Adrenal gland (tissue), 12 donors: Measurements from ENCODE around the gene TFEC. TPM values are rescaled to one million over a fixed set of nuclear protein-coding genes. Genes with fewer than 3 reads are reported as not detected.

ENCODE experiments used
- DNase-seq, 7 donors: peaks; one replicate each; pipeline ENCODE4 v3.0.0-alpha.2; 2019 to 2020
- H3K27ac ChIP-seq, 5 donors: fragments of 200-600 bp; sonication (generic) in 4 of 5; 1 replicate in 3 of 5; 2 replicates in 2 of 5; pipeline versions ENCODE4 v1.5.1 to v1.8.0; 2016 to 2020; ENCODE audit warnings: mild to moderate bottlenecking in 1 of 5
- H3K27me3 ChIP-seq: fragments of 200-600 bp; 2 replicates; pipeline ENCODE4 v1.8.0; 2021
- H3K36me3 ChIP-seq, 2 donors: fragments of 200-600 bp; replicated peaks in 1 of 2; 1 replicate in 1 of 2; 2 replicates in 1 of 2; pipeline versions ENCODE4 v1.5.1 to v1.8.0; 2018 to 2022
- H3K4me1 ChIP-seq, 2 donors: fragments of 200-600 bp; replicated peaks in 1 of 2; 1 replicate in 1 of 2; 2 replicates in 1 of 2; pipeline versions ENCODE4 v1.5.1 to v1.8.0; 2018 to 2021
- H3K4me3 ChIP-seq, 4 donors: fragments of 200-600 bp; sonication (generic) in 3 of 4; one replicate each; pipeline ENCODE4 v1.5.1; 2016 to 2018
- H3K9me3 ChIP-seq, 3 donors: fragments of 200-600 bp; sonication (generic) in 1 of 3; replicated peaks in 1 of 3; 1 replicate in 2 of 3; 2 replicates in 1 of 3; pipeline versions ENCODE4 v1.5.1 to v1.8.0; 2016 to 2021
- POLR2A ChIP-seq, 2 donors: fragments of 450-650 bp; IDR thresholded peaks; one replicate each; pipeline ENCODE4 v1.6.1; 2017; ENCODE audit warnings: antibody characterized with exemption in 2 of 2, mild to moderate bottlenecking in 2 of 2, moderate library complexity in 1 of 2
- WGBS, 4 donors: extraction: QIAGEN DNeasy Blood & Tissue Kit in 2 of 4; methylation state at CpG; one replicate each; pipeline versions ENCODE4 v1.1.5 to v1.1.7; 2013 to 2017; 5-methylcytosine and 5-hydroxymethylcytosine counted together
- intact Hi-C, 2 donors: fragments of 100-400 bp; cut with DNase I; formaldehyde crosslinking; loops; one replicate each; pipeline versions ENCODE4 v1.14.1 to v1.15.0; 2022 to 2023
- polyA plus RNA-seq, 3 donors: library from polyadenylated mRNA; stranded (reverse); fragments of 200-250 nt in 2 of 3; fragments of 350-450 nt in 1 of 3; fragmentation: Illumina TruSeq in 1 of 3; extraction: RNeasy Lipid Tissue Mini Kit (QIAGEN cat#74804) in 1 of 3; gene quantifications; one replicate each; pipeline ENCODE4 v1.2.3, GENCODE V29; 2013 to 2014
- total RNA-seq, 9 donors: library from RNA; depleted of rRNA in 4 of 9; stranded (reverse); fragments of >200 nt in 4 of 9; fragments of 120-200 nt in 1 of 9; fragmentation: NEBNext Ultra II Directional in 1 of 9; extraction: Animal tissue kit (Norgen Biotek cat#: 25700) in 1 of 9; gene quantifications; one replicate each; pipeline versions ENCODE4 v1.1.0 to v1.2.4, GENCODE V29; 2013 to 2023
- TF ChIP-seq, protein P1 (sequence below), 6 experiments: fragments of 450-650 bp in 4 of 6; fragments of 200-600 bp in 2 of 6; sonication (generic) in 1 of 6; IDR thresholded peaks; 1 replicate in 5 of 6; 2 replicates in 1 of 6; pipeline versions ENCODE4 v1.5.1 to v1.8.0; 2016 to 2021; ENCODE audit warnings: antibody characterized with exemption in 6 of 6, mild to moderate bottlenecking in 2 of 6, moderate library complexity in 1 of 6
- donor health status: healthy with polysubstance abuse.
- donor health status: Bipolar disorder and iron deficiency.
- donor health status: DM: yes; HTN: yes; CAD: no.
- donor health status: DM: no; HTN: no; CAD: no.
- donor health status: DM: no; HTN: no; CAD: no.
- donor health status: DM: yes; HTN: yes; CAD: no.

TFEC gene
- total and polyA plus RNA-seq, 12 donors = 1.00 to 16.4 (median 4.5) TPM

DNA sequence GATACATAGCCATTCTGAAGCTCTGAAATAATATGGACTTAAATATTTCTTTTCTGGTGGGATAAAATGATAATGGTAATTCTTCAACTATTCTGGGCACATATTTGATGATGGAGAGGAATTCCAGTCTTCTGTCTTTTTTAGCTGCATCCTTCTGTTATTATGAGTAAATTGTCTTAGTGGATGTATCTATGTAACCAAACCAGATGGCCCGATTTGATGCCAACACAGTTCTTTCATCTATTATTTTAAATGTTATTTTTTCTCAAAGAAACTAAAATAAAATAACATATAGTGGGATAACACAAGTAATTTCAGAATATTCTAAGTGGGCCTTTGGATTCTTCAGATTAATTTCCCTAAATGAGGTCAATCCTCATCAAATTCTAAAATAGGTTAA lies 110.2 kb downstream of the TFEC start:
- Histone ChIP-seq H3K9me3 (no peaks in the 10 kb centered on the region), H3K27ac (no peak overlapping the region), H3K27me3 (no peaks in the 10 kb centered on the region), H3K4me1 (no peaks in the 10 kb centered on the region), H3K4me3 (no peak overlapping the region), H3K36me3 (no peaks in the 10 kb centered on the region)
- 80 to 90% (median 85%) methylated on average over 1 of the region's 1 CpG for WGBS, 4 donors
- no peak for TF ChIP-seq POLR2A (IDR thresholded peaks at IDR 0.05)
- TF ChIP-seq, protein P1, sequence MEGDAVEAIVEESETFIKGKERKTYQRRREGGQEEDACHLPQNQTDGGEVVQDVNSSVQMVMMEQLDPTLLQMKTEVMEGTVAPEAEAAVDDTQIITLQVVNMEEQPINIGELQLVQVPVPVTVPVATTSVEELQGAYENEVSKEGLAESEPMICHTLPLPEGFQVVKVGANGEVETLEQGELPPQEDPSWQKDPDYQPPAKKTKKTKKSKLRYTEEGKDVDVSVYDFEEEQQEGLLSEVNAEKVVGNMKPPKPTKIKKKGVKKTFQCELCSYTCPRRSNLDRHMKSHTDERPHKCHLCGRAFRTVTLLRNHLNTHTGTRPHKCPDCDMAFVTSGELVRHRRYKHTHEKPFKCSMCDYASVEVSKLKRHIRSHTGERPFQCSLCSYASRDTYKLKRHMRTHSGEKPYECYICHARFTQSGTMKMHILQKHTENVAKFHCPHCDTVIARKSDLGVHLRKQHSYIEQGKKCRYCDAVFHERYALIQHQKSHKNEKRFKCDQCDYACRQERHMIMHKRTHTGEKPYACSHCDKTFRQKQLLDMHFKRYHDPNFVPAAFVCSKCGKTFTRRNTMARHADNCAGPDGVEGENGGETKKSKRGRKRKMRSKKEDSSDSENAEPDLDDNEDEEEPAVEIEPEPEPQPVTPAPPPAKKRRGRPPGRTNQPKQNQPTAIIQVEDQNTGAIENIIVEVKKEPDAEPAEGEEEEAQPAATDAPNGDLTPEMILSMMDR (IDR thresholded peaks at IDR 0.05) = no peak
- intact Hi-C loops = no loop called here
- no peak for DNase-seq

DNA sequence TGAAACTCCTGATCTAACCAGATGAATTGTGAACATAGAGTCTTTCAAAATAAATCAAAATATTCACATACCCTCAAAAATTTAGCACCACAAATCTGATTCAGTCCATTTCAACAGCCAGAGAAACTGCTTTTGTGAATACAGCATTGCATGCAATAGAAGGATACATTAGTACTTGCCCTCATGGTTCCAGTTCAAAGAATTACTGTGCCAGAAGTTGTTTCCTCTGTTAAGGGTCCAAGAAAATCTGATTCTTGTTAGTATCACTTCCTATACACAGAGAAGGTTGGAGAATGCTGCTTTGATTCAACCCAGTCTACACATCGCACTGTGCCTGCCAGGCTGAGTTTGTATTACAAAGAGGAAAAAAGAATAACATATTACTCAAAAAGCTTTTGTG lies 115.6 kb downstream of the TFEC start:
- Histone ChIP-seq H3K4me1 (no peaks in the 10 kb centered on the region), H3K27me3 (no peaks in the 10 kb centered on the region), H3K9me3 (no peaks in the 10 kb centered on the region), H3K36me3 (no peaks in the 10 kb centered on the region), H3K27ac (no peak overlapping the region), H3K4me3 (no peak overlapping the region)
- TF ChIP-seq, protein P1 (IDR thresholded peaks at IDR 0.05) = no peak
- no peak for TF ChIP-seq POLR2A (IDR thresholded peaks at IDR 0.05)
- 83 to 100% (median 86%) methylated on average over 1 of the region's 1 CpG for WGBS, 4 donors
- no peak for DNase-seq
- intact Hi-C loops = no loop called here

DNA sequence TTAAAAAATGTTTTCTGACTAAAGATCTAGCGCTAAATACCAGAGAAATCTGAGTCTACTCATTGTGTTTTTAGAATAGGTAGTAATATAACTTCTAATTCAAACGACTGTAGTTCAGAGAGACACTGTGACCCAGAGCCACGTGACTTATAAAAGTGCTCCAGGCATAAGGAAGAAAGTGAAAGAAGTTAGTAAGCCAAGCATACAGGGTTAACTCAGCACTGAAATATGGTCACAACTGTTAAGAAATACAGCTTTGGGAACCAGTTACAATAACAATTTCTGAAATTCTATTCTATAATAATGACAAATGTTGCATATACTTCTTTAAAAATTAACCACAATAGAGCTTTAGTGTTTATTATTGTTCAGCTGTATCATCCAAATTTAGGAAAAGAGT lies 119.1 kb downstream of the TFEC start:
- intact Hi-C loops = no loop called here
- H3K4me3 ChIP-seq = no peak overlapping the region
- TF ChIP-seq POLR2A (IDR thresholded peaks at IDR 0.05) = no peak
- TF ChIP-seq, protein P1 (IDR thresholded peaks at IDR 0.05) = no peak

GRCh38 chr7:115910541-115911164 lies 119.9 kb downstream of the TFEC start:
- H3K4me3 ChIP-seq = no peak overlapping the region
- WGBS, 4 donors = 0 to 4% (median 2%) methylated on average over 5 of the region's 5 CpGs
- no peak overlapping the region for H3K27ac ChIP-seq
- no peak for DNase-seq
- no peak for TF ChIP-seq POLR2A (IDR thresholded peaks at IDR 0.05)
- TF ChIP-seq, protein P1 (IDR thresholded peaks at IDR 0.05) = peak; percentile 18 to 57 (median 46)
- intact Hi-C loops = no loop called here
- no peaks in the 10 kb centered on the region for H3K36me3 ChIP-seq
- no peaks in the 10 kb centered on the region for H3K9me3 ChIP-seq
- H3K4me1 ChIP-seq = no peaks in the 10 kb centered on the region
- H3K27me3 ChIP-seq = no peaks in the 10 kb centered on the region

More for the DNA sequence above, 119.1 kb downstream of the TFEC start:
- Histone ChIP-seq H3K27ac (no peak overlapping the region), H3K36me3 (no peaks in the 10 kb centered on the region), H3K4me1 (no peaks in the 10 kb centered on the region), H3K9me3 (no peaks in the 10 kb centered on the region), H3K27me3 (no peaks in the 10 kb centered on the region)
- DNase-seq = no peak
- WGBS, 4 donors = 47 to 58% (median 51%) methylated on average over 3 of the region's 3 CpGs
